HepG2 (cell line): ENCODE results near the gene C19orf44. TPM values are rescaled to one million over a fixed set of nuclear protein-coding genes. Genes with fewer than 3 reads are reported as not detected.

ENCODE experiments used
- BHLHE40 ChIP-seq: IDR thresholded peaks from 2 replicates; pipeline ENCODE4 v1.6.1; 2011; ENCODE audit warnings: low read length, improper control_type of control experiment
- ERF ChIP-seq: IDR thresholded peaks from 2 replicates; pipeline ENCODE4 v1.6.1; 2018; ENCODE audit warnings: missing biosample characterization, missing genetic modification reagents
- GATAD1 ChIP-seq: IDR thresholded peaks from 2 replicates; pipeline ENCODE4 v1.6.1; 2016; ENCODE audit warnings: missing genetic modification reagents, missing compliant biosample characterization
- GTF2F1 ChIP-seq: fragments of 150-350 bp; IDR thresholded peaks from 2 replicates; pipeline ENCODE4 v1.6.1; 2014; ENCODE audit warnings: low read length
- KLF6 ChIP-seq: IDR thresholded peaks from 2 replicates; pipeline ENCODE4 v1.8.0; 2016; ENCODE audit warnings: missing biosample characterization, missing genetic modification reagents
- MIXL1 ChIP-seq: IDR thresholded peaks from 2 replicates; pipeline ENCODE4 v1.6.1; 2016
- MXI1 ChIP-seq: IDR thresholded peaks from 3 replicates; pipeline ENCODE4 v1.6.1; 2012; ENCODE audit warnings: low read depth, low read length, inconsistent platforms, borderline replicate concordance
- NFE2L1 ChIP-seq: sonication (generic); formaldehyde crosslinking; IDR thresholded peaks from 2 replicates; pipeline ENCODE4 v1.4.0; 2020; ENCODE audit warnings: missing genetic modification reagents, mild to moderate bottlenecking, borderline replicate concordance
- SMYD3 ChIP-seq: sonication (generic); formaldehyde crosslinking; IDR thresholded peaks from 2 replicates; pipeline ENCODE4 v1.8.1; 2023; ENCODE audit warnings: mild to moderate bottlenecking, missing genetic modification reagents
- SOX6 ChIP-seq, 2 experiments: fragments of 450-650 bp in 1 of 2; sonication (generic) in 1 of 2; formaldehyde crosslinking in 1 of 2; IDR thresholded peaks; 2 replicates each; pipeline versions ENCODE4 v1.4.0 to v1.6.1; 2017 to 2020; ENCODE audit warnings: antibody characterized with exemption in 1 of 2, mild to moderate bottlenecking in 1 of 2, missing genetic modification reagents in 1 of 2
- TEAD3 ChIP-seq: optimal IDR thresholded peaks from 2 replicates; pipeline ENCODE3; 2016; ENCODE audit warnings: borderline replicate concordance
- ZFP36L1 ChIP-seq: sonication (generic); formaldehyde crosslinking; IDR thresholded peaks from 2 replicates; pipeline ENCODE4 v1.8.0; 2022; ENCODE audit warnings: mild to moderate bottlenecking, missing genetic modification reagents, moderate library complexity
- ZNF12 ChIP-seq: sonication (generic); formaldehyde crosslinking; IDR thresholded peaks from 2 replicates; pipeline ENCODE4 v1.5.0; 2020; ENCODE audit warnings: missing genetic modification reagents
- ZNF160 ChIP-seq: sonication (generic); formaldehyde crosslinking; IDR thresholded peaks from 2 replicates; pipeline ENCODE4 v1.8.0; 2022; ENCODE audit warnings: mild to moderate bottlenecking, inconsistent platforms, missing genetic modification reagents
- ZNF224 ChIP-seq: sonication (generic); formaldehyde crosslinking; IDR thresholded peaks from 2 replicates; pipeline ENCODE4 v1.5.0; 2020; ENCODE audit warnings: mild to moderate bottlenecking, missing genetic modification reagents
- ZNF33A ChIP-seq: sonication (generic); formaldehyde crosslinking; IDR thresholded peaks from 2 replicates; pipeline ENCODE4 v1.5.1; 2020; ENCODE audit warnings: missing genetic modification reagents, mild to moderate bottlenecking, moderate library complexity, borderline replicate concordance
- ZNF709 ChIP-seq: sonication (generic); formaldehyde crosslinking; IDR thresholded peaks from 2 replicates; pipeline ENCODE4 v1.5.0; 2020; ENCODE audit warnings: mild to moderate bottlenecking, missing genetic modification reagents
- polyA plus RNA-seq, 8 experiments: library from polyadenylated mRNA; depleted of rRNA in 3 of 8; stranded (reverse) in 7 of 8; unstranded in 1 of 8; fragments of >200 nt; fragmentation: Illumina TruSeq in 4 of 8; extraction: Trizol in 4 of 8; gene quantifications; 2 replicates each; pipeline versions ENCODE4 v1.2.1 to v1.2.3, GENCODE V29; 2011 to 2016; ENCODE audit warnings: low read depth in 4 of 8, missing spikeins in 1 of 8, mixed read lengths in 1 of 8; ENCODE audit not compliant: insufficient read depth in 1 of 8
- total RNA-seq, 5 experiments: library from RNA; depleted of rRNA; stranded (reverse); fragments of >200 nt; fragmentation: Illumina TruSeq; extraction: Trizol; gene quantifications; 2 replicates each; pipeline ENCODE4 v1.2.3, GENCODE V29; 2016; ENCODE audit warnings: low read depth in 1 of 5
- TF ChIP-seq, protein P1 (sequence below): IDR thresholded peaks from 2 replicates; pipeline ENCODE4 v1.6.1; 2016; ENCODE audit warnings: low read depth
- TF ChIP-seq, protein P2 (sequence below): sonication (generic); formaldehyde crosslinking; IDR thresholded peaks from 2 replicates; pipeline ENCODE4 v1.4.0; 2020; ENCODE audit warnings: low read depth, mild to moderate bottlenecking, missing genetic modification reagents
- TF ChIP-seq, protein P3 (sequence below): sonication (generic); formaldehyde crosslinking; conservative IDR thresholded peaks from 2 replicates; pipeline ENCODE4 v1.4.0; 2020; ENCODE audit warnings: missing genetic modification reagents
- TF ChIP-seq, protein P4 (sequence below): sonication (generic); formaldehyde crosslinking; IDR thresholded peaks from 2 replicates; pipeline ENCODE4 v1.4.0; 2020; ENCODE audit warnings: mild to moderate bottlenecking, missing genetic modification reagents
- TF ChIP-seq, protein P5 (sequence below): sonication (generic); formaldehyde crosslinking; IDR thresholded peaks from 2 replicates; pipeline ENCODE4 v1.4.0; 2020; ENCODE audit warnings: mild to moderate bottlenecking, low read depth, missing genetic modification reagents

Gene C19orf44
- total and polyA plus RNA-seq, 2 of the 13 experiments (the other 11 are each of a cell fraction or from before 2014, with no cell fraction given), result 3.2 to 4.3 TPM

DNA sequence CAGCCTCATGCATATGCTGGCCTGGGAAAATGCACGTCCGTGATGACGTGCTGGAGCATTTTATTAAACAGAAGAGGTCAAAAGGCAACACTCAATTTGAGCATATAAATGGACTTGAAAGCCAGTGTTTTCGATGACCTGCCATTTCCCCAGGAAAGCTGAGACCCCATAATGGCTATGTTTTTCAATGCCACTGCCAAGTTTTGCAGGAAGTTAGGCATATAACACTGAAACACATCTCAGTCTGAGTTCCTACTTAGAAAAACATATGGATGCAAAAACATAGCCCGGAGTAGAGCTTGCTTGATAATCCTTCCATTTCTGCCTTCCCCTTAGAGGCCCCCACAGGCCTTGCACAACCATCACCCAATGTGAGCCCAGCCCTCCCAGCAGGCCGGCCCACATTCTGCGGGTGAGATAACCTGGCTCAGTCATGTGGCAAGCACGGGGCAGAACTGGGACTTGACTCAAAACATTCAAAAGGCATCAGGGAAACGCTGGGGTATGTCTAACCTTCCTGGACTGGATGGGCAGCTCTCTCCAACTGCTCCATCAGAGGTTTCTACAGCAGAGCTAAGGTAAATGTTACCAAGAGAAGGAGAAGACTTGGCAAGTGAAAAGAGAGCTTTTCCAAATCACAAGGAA lies 49.3 kb upstream of the C19orf44 start (continued):
- TF ChIP-seq, protein P1, sequence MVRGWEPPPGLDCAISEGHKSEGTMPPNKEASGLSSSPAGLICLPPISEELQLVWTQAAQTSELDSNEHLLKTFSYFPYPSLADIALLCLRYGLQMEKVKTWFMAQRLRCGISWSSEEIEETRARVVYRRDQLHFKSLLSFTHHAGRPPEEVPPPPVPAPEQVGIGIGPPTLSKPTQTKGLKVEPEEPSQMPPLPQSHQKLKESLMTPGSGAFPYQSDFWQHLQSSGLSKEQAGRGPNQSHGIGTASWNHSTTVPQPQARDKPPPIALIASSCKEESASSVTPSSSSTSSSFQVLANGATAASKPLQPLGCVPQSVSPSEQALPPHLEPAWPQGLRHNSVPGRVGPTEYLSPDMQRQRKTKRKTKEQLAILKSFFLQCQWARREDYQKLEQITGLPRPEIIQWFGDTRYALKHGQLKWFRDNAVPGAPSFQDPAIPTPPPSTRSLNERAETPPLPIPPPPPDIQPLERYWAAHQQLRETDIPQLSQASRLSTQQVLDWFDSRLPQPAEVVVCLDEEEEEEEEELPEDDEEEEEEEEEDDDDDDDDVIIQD (CRISPR knock-in tag), result 0 out of 2 replicates have a peak, but pooled peaks have one; percentile 33
- TF ChIP-seq NFE2L1 (no peak), ZNF12 (CRISPR knock-in tag) (0 out of 2 replicates have a peak, but pooled peaks have one; percentile 45), ZNF709 (no peak), BHLHE40 (peak; percentile 37; the same call in 1 of the 2 replicates), MIXL1 (CRISPR knock-in tag) (no peak), SMYD3 (CRISPR knock-in tag) (0 out of 2 replicates have a peak, but pooled peaks have one; percentile 54), ERF (CRISPR knock-in tag) (0 out of 2 replicates have a peak, but pooled peaks have one; percentile 53), GTF2F1 (no peak), KLF6 (CRISPR knock-in tag) (peak; percentile 78; the same call in 1 of the 2 replicates), ZNF160 (CRISPR knock-in tag) (no peak), ZNF33A (CRISPR knock-in tag) (no peak), SOX6 (IDR thresholded peaks at IDR 0.05) (no peak), SOX6 (CRISPR knock-in tag; IDR thresholded peaks at IDR 0.05) (peak; percentile 40; the same call in 1 of the 2 replicates), ZFP36L1 (CRISPR knock-in tag) (0 out of 2 replicates have a peak, but pooled peaks have one; percentile 15), TEAD3 (peak; percentile 92), GATAD1 (peak; percentile 31; the same call in 1 of the 2 replicates), ZNF224 (CRISPR knock-in tag) (no peak), MXI1 (peak; percentile 61; the same call in 1 of the 3 replicates)
- TF ChIP-seq, protein P2, sequence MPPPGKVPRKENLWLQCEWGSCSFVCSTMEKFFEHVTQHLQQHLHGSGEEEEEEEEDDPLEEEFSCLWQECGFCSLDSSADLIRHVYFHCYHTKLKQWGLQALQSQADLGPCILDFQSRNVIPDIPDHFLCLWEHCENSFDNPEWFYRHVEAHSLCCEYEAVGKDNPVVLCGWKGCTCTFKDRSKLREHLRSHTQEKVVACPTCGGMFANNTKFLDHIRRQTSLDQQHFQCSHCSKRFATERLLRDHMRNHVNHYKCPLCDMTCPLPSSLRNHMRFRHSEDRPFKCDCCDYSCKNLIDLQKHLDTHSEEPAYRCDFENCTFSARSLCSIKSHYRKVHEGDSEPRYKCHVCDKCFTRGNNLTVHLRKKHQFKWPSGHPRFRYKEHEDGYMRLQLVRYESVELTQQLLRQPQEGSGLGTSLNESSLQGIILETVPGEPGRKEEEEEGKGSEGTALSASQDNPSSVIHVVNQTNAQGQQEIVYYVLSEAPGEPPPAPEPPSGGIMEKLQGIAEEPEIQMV, result no peak
- TF ChIP-seq, protein P3, sequence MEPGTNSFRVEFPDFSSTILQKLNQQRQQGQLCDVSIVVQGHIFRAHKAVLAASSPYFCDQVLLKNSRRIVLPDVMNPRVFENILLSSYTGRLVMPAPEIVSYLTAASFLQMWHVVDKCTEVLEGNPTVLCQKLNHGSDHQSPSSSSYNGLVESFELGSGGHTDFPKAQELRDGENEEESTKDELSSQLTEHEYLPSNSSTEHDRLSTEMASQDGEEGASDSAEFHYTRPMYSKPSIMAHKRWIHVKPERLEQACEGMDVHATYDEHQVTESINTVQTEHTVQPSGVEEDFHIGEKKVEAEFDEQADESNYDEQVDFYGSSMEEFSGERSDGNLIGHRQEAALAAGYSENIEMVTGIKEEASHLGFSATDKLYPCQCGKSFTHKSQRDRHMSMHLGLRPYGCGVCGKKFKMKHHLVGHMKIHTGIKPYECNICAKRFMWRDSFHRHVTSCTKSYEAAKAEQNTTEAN (CRISPR knock-in tag), result peak; percentile 49; the same call in 1 of the 2 replicates
- TF ChIP-seq, protein P4, sequence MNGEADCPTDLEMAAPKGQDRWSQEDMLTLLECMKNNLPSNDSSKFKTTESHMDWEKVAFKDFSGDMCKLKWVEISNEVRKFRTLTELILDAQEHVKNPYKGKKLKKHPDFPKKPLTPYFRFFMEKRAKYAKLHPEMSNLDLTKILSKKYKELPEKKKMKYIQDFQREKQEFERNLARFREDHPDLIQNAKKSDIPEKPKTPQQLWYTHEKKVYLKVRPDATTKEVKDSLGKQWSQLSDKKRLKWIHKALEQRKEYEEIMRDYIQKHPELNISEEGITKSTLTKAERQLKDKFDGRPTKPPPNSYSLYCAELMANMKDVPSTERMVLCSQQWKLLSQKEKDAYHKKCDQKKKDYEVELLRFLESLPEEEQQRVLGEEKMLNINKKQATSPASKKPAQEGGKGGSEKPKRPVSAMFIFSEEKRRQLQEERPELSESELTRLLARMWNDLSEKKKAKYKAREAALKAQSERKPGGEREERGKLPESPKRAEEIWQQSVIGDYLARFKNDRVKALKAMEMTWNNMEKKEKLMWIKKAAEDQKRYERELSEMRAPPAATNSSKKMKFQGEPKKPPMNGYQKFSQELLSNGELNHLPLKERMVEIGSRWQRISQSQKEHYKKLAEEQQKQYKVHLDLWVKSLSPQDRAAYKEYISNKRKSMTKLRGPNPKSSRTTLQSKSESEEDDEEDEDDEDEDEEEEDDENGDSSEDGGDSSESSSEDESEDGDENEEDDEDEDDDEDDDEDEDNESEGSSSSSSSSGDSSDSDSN (CRISPR knock-in tag), result 0 out of 2 replicates have a peak, but pooled peaks have one; percentile 18
- TF ChIP-seq, protein P5, sequence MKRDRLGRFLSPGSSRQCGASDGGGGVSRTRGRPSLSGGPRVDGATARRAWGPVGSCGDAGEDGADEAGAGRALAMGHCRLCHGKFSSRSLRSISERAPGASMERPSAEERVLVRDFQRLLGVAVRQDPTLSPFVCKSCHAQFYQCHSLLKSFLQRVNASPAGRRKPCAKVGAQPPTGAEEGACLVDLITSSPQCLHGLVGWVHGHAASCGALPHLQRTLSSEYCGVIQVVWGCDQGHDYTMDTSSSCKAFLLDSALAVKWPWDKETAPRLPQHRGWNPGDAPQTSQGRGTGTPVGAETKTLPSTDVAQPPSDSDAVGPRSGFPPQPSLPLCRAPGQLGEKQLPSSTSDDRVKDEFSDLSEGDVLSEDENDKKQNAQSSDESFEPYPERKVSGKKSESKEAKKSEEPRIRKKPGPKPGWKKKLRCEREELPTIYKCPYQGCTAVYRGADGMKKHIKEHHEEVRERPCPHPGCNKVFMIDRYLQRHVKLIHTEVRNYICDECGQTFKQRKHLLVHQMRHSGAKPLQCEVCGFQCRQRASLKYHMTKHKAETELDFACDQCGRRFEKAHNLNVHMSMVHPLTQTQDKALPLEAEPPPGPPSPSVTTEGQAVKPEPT (CRISPR knock-in tag), result 0 out of 2 replicates have a peak, but pooled peaks have one; percentile 56
